AG04449 (cell line): ENCODE results near the gene KLF13.
A peak's percentile ranks its signal among the peaks of the same experiment; 100 is the strongest.

Experiments
- CTCF ChIA-PET: fragments of 350-600 bp; formaldehyde crosslinking; extraction: SDS; loops from one replicate; lab custom pipeline; 2021; ENCODE audit warnings: antibody characterized with exemption; lab: Yijun Ruan, JAX
- POLR2A ChIA-PET: fragments of 400-600, 350-600 bp; formaldehyde crosslinking; extraction: SDS; loops from one replicate; lab custom pipeline; 2020; ENCODE audit warnings: antibody characterized with exemption, inconsistent platforms; lab: Yijun Ruan, JAX
- DNase-seq: peaks from one replicate; pipeline ENCODE4 v3.0.0-alpha.2; 2010; ENCODE audit warnings: low read depth, low spot score
- H3K4me3 ChIP-seq: 2 replicates; pipeline ENCODE4 v1.5.1; 2011; ENCODE audit warnings: low read depth, mild to moderate bottlenecking, control low read depth, low read length
- TF ChIP-seq, protein P1 (sequence below): IDR thresholded peaks from one replicate; pipeline ENCODE4 v1.5.1; 2011; ENCODE audit warnings: mild to moderate bottlenecking, moderate library complexity, low read length, control low read depth, inconsistent platforms; ENCODE audit not compliant: insufficient read depth; ENCODE audit errors: missing control alignments

Gene KLF13

DNA sequence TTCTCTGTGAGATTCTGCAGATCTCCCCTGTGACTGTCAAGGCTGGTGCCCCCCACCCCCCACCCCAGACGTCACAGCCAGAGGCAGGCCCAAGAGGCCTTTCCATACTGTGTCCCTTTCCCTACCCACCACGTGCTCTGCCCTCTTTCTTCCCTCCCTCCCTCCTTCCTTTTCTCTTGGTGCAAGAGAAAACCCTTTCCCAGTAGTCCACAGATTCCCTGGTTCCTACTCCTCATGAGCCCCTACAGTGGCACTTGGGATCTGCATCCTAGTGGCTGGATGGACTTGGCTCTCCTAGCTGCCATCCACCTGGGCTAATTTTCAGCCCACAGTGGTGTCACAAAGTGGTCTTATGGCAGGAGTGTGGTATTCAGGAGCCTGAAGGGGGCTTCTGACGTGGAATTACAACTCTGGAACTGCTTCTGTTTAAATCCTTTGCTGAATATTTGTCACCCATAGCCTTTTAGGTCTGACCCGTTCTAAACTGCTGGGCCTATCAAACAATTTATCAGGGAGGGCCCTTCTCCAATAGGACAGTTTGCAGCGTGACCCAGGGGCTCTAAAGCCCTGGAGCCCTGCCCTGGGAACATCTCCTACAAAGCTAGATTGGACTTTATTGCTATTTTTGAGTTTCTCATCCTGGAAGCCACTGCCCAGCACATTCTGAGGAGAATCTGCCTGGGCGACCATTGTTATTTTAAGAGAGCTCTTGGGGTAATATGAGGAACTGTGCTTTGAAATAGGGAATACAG is 35.3 kb downstream of the KLF13 start:
- TF ChIP-seq, protein P1, sequence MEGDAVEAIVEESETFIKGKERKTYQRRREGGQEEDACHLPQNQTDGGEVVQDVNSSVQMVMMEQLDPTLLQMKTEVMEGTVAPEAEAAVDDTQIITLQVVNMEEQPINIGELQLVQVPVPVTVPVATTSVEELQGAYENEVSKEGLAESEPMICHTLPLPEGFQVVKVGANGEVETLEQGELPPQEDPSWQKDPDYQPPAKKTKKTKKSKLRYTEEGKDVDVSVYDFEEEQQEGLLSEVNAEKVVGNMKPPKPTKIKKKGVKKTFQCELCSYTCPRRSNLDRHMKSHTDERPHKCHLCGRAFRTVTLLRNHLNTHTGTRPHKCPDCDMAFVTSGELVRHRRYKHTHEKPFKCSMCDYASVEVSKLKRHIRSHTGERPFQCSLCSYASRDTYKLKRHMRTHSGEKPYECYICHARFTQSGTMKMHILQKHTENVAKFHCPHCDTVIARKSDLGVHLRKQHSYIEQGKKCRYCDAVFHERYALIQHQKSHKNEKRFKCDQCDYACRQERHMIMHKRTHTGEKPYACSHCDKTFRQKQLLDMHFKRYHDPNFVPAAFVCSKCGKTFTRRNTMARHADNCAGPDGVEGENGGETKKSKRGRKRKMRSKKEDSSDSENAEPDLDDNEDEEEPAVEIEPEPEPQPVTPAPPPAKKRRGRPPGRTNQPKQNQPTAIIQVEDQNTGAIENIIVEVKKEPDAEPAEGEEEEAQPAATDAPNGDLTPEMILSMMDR = no peak
- no peak for DNase-seq
- H3K4me3 ChIP-seq = no peak overlapping the region
- CTCF ChIA-PET = interaction anchor here (0.7 to 1.0 kb wide), 2 partner anchors 8 to 33 kb away, joined by 3 read pairs; no protein-coding TSS in a partner anchor
- POLR2A ChIA-PET = no interaction called here

DNA sequence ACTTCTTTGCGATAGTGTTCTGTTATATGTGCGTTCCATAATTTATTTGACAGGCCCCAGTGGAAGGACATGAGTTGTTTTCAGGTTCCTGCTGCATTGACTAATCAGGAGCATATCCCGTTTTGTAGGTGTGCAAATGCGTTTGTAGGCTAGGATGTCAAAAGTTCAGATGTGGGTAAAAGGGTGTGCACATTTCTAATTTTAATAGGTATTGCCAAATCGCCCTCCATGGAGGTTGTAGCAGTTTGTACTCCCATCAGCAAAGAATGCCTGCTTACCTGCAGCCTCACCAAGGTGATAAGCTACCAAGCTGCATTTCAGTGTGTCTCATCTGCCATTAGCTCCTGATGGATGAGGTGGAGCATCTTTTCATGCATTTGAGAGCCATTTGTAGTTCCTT is 36.3 kb downstream of the KLF13 start:
- ChIA-PET POLR2A (no interaction called here), CTCF (interaction anchor here (0.7 to 4.6 kb wide), 4 partner anchors 9 to 127 kb away, joined by 3 to 53 read pairs (median 4); no protein-coding TSS in a partner anchor)
- no peak overlapping the region for H3K4me3 ChIP-seq
- DNase-seq = no peak
- TF ChIP-seq, protein P1 = no peak

GRCh38 chr15:31364301-31365031 is 37.8 kb downstream of the KLF13 start:
- ChIA-PET POLR2A (no interaction called here), CTCF (interaction anchor here (1.3 to 4.6 kb wide), 4 partner anchors 11 to 125 kb away, joined by 5 to 53 read pairs (median 6); no protein-coding TSS in a partner anchor)

DNA sequence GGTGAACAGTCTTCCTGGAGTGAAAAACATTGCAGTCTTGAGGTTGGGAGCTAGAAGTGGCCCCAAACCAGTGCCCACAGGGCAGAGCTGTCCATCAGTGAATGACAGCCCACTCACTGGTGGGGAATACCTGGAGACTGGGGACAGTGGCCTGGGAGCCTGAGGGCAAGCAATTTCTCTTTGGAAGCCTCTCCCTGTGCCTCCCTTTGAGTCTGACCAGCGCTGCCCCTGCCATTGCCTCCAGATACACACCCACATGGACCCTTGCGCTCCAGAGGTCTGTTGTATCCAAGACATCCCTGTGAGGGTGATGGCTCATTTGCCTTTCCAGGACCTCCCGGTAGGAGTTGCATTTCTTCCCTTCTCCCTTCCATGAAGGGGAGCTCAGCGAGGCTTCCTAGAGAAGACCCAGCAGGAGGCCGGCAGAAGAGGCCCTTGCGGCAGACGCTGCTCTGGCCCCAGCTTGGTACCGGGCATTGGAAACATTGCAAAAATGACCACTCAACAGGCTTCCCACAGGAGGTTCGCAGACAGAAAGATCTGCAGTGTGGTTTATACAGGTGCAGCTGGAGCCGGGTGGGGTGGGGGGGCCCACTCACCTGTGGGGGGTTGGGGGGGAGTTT is 38.5 kb downstream of the KLF13 start:
- CTCF ChIA-PET = interaction anchor here (1.3 to 4.6 kb wide), 6 partner anchors 7 to 124 kb away, joined by 5 to 53 read pairs (median 7); no protein-coding TSS in a partner anchor
- POLR2A ChIA-PET = no interaction called here
- no peak overlapping the region for H3K4me3 ChIP-seq
- DNase-seq = no peak
- TF ChIP-seq, protein P1 = no peak

More at GRCh38 chr15:31364301-31365031, 37.8 kb downstream of the KLF13 start:
- no peak overlapping the region for H3K4me3 ChIP-seq
- no peak for DNase-seq
- TF ChIP-seq, protein P1 = no peak

- ChIA-PET CTCF (interaction anchor here (0.9 to 4.6 kb wide), 9 partner anchors 8 to 129 kb away, joined by 3 to 53 read pairs (median 5); no protein-coding TSS in a partner anchor), POLR2A (interaction anchor here (1.6 kb wide), 1 partner anchor 9 kb away, joined by 6 read pairs; no protein-coding TSS in a partner anchor)
- DNase-seq = no peak
- H3K4me3 ChIP-seq = no peak overlapping the region
- TF ChIP-seq, protein P1 = peak; percentile 47
Measured at GRCh38 chr15:31365655-31366127, 39.1 kb downstream of the KLF13 start.
